GM19463 (cell line): ENCODE results near the gene KLF7.

ENCODE experiments used
- ATAC-seq: cut with Tn5 transposase; IDR thresholded peaks from one replicate; pipeline ENCODE4 v1.9.1; 2021; ENCODE audit warnings: mild to moderate bottlenecking, moderate library complexity; ENCODE audit not compliant: unreplicated experiment

KLF7 gene

GRCh38 chr2:207167099-207167923 is 1.6 kb upstream of the KLF7 start:
- ATAC-seq = peak; percentile 1

- ATAC-seq = peak; percentile 47
Observed at GRCh38 chr2:207166349-207167098, 776 bp upstream of the KLF7 start.

- peak; percentile 91 for ATAC-seq
Observed at GRCh38 chr2:207166039-207166348, 246 bp upstream of the KLF7 start.

- ATAC-seq = no peak
Observed at GRCh38 chr2:207164006-207164831, 1.5 kb downstream of the KLF7 start.

GRCh38 chr2:207163756-207164005 is 2.1 kb downstream of the KLF7 start:
- ATAC-seq = no peak

GRCh38 chr2:207163053-207163755 is 2.5 kb downstream of the KLF7 start:
- ATAC-seq = no peak

- no peak for ATAC-seq
Observed at GRCh38 chr2:207162316-207162715, 3.4 kb downstream of the KLF7 start.

- no peak for ATAC-seq
Observed at GRCh38 chr2:207161247-207162123, 4.3 kb downstream of the KLF7 start.

GRCh38 chr2:207160115-207160514 is 5.6 kb downstream of the KLF7 start:
- ATAC-seq = no peak

GRCh38 chr2:207159002-207159401 is 6.7 kb downstream of the KLF7 start:
- no peak for ATAC-seq

GRCh38 chr2:207157731-207158130 is 8.0 kb downstream of the KLF7 start:
- ATAC-seq = no peak

GRCh38 chr2:207157162-207157481 is 8.6 kb downstream of the KLF7 start:
- peak; percentile 1 for ATAC-seq

GRCh38 chr2:207156451-207157161 is 9.1 kb downstream of the KLF7 start:
- peak; percentile 75 for ATAC-seq

- ATAC-seq = no peak
Observed at GRCh38 chr2:207155516-207156444, 10.0 kb downstream of the KLF7 start.

- ATAC-seq = no peak
Observed at GRCh38 chr2:207154556-207155510, 10.9 kb downstream of the KLF7 start.

- ATAC-seq = no peak
Observed at GRCh38 chr2:207153266-207153975, 12.3 kb downstream of the KLF7 start.

- ATAC-seq = no peak
Observed at GRCh38 chr2:207151048-207151447, 14.7 kb downstream of the KLF7 start.
